Central memory CD8-positive, alpha-beta T cell (primary cell): ENCODE data around the gene PPP1R2.
A peak's percentile ranks its signal among the peaks of the same experiment; 100 is the strongest.
"Not testable (repeated sequence)": the region's sequence is repeated elsewhere in the genome, so short reads cannot be mapped to it uniquely, and the experiment has no call there.

Experiments used
- ATAC-seq: fragments of 150-1000 bp; cut with Tn5 transposase; replicated peaks from 2 replicates; pipeline ENCODE4 v1.10.0; 2022; ENCODE audit warnings: mild to moderate bottlenecking, moderate FRiP score, moderate number of reproducible peaks; ENCODE audit not compliant: poor library complexity, severe bottlenecking; ENCODE audit errors: extremely low read depth
- DNase-seq, 2 donors: peaks; one replicate each; pipeline ENCODE4 v3.0.0; 2021; ENCODE audit warnings: low spot score in 2 of 2
- H3K27ac Mint-ChIP-seq: one replicate; pipeline ENCODE4 v1.8.0; 2022; ENCODE audit warnings: low read depth, mild to moderate bottlenecking, moderate library complexity, mixed read lengths
- H3K27me3 Mint-ChIP-seq: one replicate; pipeline ENCODE4 v1.8.0; 2022; ENCODE audit warnings: mixed read lengths
- H3K36me3 Mint-ChIP-seq: one replicate; pipeline ENCODE4 v1.8.0; 2022; ENCODE audit warnings: mild to moderate bottlenecking, moderate library complexity, mixed read lengths; ENCODE audit not compliant: insufficient read depth
- H3K4me1 Mint-ChIP-seq: one replicate; pipeline ENCODE4 v1.8.0; 2022; ENCODE audit warnings: mixed read lengths
- H3K4me3 Mint-ChIP-seq: one replicate; pipeline ENCODE4 v1.8.0; 2022; ENCODE audit warnings: mild to moderate bottlenecking, moderate library complexity, mixed read lengths
- H3K9me3 Mint-ChIP-seq: one replicate; pipeline ENCODE4 v1.8.0; 2022; ENCODE audit warnings: mixed read lengths

PPP1R2 gene

GRCh38 chr3:195542698-195543499 is at the start of gene PPP1R2:
TSS of gene PPP1R2 (minus strand) at chr3:195543325. CDS start at chr3:195543025, 300 bp downstream.
- H3K4me3 Mint-ChIP-seq, result peak within 1 kb of the TSS; percentile 79
- peak; percentile 76 for ATAC-seq
- H3K36me3 Mint-ChIP-seq, result peaks cover 34% of the 10 kb centered on the region
- no peaks in the 10 kb centered on the region for H3K27me3 Mint-ChIP-seq
- peak within 1 kb of the TSS; percentile 88 for H3K27ac Mint-ChIP-seq
- H3K4me1 Mint-ChIP-seq, result peaks cover 79% of the 10 kb centered on the region
- peak; percentile 82 to 87 for DNase-seq
- no peaks in the 10 kb centered on the region for H3K9me3 Mint-ChIP-seq

- ATAC-seq (no peak), DNase-seq (no peak)
- Mint-ChIP-seq H3K36me3 (peaks cover 2% of the 10 kb centered on the region), H3K27ac (no peak overlapping the region), H3K4me3 (no peak overlapping the region), H3K9me3 (no peaks in the 10 kb centered on the region), H3K4me1 (no peaks in the 10 kb centered on the region), H3K27me3 (no peaks in the 10 kb centered on the region)
Observed at GRCh38 chr3:195591852-195592251, 48.7 kb upstream of the PPP1R2 start.

GRCh38 chr3:195591220-195591619 is 48.1 kb upstream of the PPP1R2 start:
- DNase-seq, result no peak
- H3K27me3 Mint-ChIP-seq, result no peaks in the 10 kb centered on the region
- no peaks in the 10 kb centered on the region for H3K9me3 Mint-ChIP-seq
- H3K36me3 Mint-ChIP-seq, result peaks cover 2% of the 10 kb centered on the region
- no peak overlapping the region for H3K27ac Mint-ChIP-seq
- ATAC-seq, result no peak
- no peak overlapping the region for H3K4me3 Mint-ChIP-seq
- no peaks in the 10 kb centered on the region for H3K4me1 Mint-ChIP-seq

- not testable (repeated sequence) for H3K9me3 Mint-ChIP-seq, H3K4me3 Mint-ChIP-seq
Observed at GRCh38 chr3:195590381-195590780, 47.3 kb upstream of the PPP1R2 start.

GRCh38 chr3:195589796-195590195 is 46.7 kb upstream of the PPP1R2 start:
- not testable (repeated sequence) for ATAC-seq, DNase-seq, H3K36me3 Mint-ChIP-seq, H3K27me3 Mint-ChIP-seq, H3K4me3 Mint-ChIP-seq, H3K9me3 Mint-ChIP-seq, H3K27ac Mint-ChIP-seq, H3K4me1 Mint-ChIP-seq

More at GRCh38 chr3:195590381-195590780, 47.3 kb upstream of the PPP1R2 start:
- not testable (repeated sequence) for H3K4me1 Mint-ChIP-seq, H3K36me3 Mint-ChIP-seq, DNase-seq, H3K27ac Mint-ChIP-seq, H3K27me3 Mint-ChIP-seq, ATAC-seq

- DNase-seq (no peak), ATAC-seq (no peak)
- no peak overlapping the region for H3K27ac Mint-ChIP-seq
- no peaks in the 10 kb centered on the region for H3K4me1 Mint-ChIP-seq
- no peak overlapping the region for H3K4me3 Mint-ChIP-seq
- no peaks in the 10 kb centered on the region for H3K27me3 Mint-ChIP-seq
- H3K36me3 Mint-ChIP-seq, result no peaks in the 10 kb centered on the region
- no peaks in the 10 kb centered on the region for H3K9me3 Mint-ChIP-seq
Observed at GRCh38 chr3:195587824-195588223, 44.7 kb upstream of the PPP1R2 start.

- no peaks in the 10 kb centered on the region for H3K36me3 Mint-ChIP-seq
- no peak overlapping the region for H3K4me3 Mint-ChIP-seq
- DNase-seq (no peak), ATAC-seq (no peak)
- H3K9me3 Mint-ChIP-seq, result no peaks in the 10 kb centered on the region
- no peak overlapping the region for H3K27ac Mint-ChIP-seq
- no peaks in the 10 kb centered on the region for H3K27me3 Mint-ChIP-seq
- no peaks in the 10 kb centered on the region for H3K4me1 Mint-ChIP-seq
Observed at GRCh38 chr3:195587406-195587805, 44.3 kb upstream of the PPP1R2 start.

- no peaks in the 10 kb centered on the region for H3K9me3 Mint-ChIP-seq
- H3K4me1 Mint-ChIP-seq, result no peaks in the 10 kb centered on the region
- no peak for DNase-seq
- H3K4me3 Mint-ChIP-seq, result no peak overlapping the region
- H3K27me3 Mint-ChIP-seq, result no peaks in the 10 kb centered on the region
- peaks cover 3% of the 10 kb centered on the region for H3K36me3 Mint-ChIP-seq
- ATAC-seq, result no peak
- H3K27ac Mint-ChIP-seq, result no peak overlapping the region
Observed at GRCh38 chr3:195584543-195584870, 41.4 kb upstream of the PPP1R2 start.

GRCh38 chr3:195583831-195584542 is 40.9 kb upstream of the PPP1R2 start, which contains the start of gene APOD:
TSS of gene APOD (minus strand) at chr3:195583940. CDS start at chr3:195579461, 4,479 bp downstream.
- H3K27me3 Mint-ChIP-seq, result no peaks in the 10 kb centered on the region
- no peak for ATAC-seq
- peaks cover 3% of the 10 kb centered on the region for H3K36me3 Mint-ChIP-seq
- H3K27ac Mint-ChIP-seq, result no peak within 1 kb of the TSS
- no peaks in the 10 kb centered on the region for H3K4me1 Mint-ChIP-seq
- no peaks in the 10 kb centered on the region for H3K9me3 Mint-ChIP-seq
- no peak within 1 kb of the TSS for H3K4me3 Mint-ChIP-seq
- DNase-seq, result no peak

- no peaks in the 10 kb centered on the region for H3K27me3 Mint-ChIP-seq
- H3K36me3 Mint-ChIP-seq, result peaks cover 3% of the 10 kb centered on the region
- no peak overlapping the region for H3K27ac Mint-ChIP-seq
- no peak for DNase-seq
- H3K9me3 Mint-ChIP-seq, result no peaks in the 10 kb centered on the region
- no peak overlapping the region for H3K4me3 Mint-ChIP-seq
- H3K4me1 Mint-ChIP-seq, result no peaks in the 10 kb centered on the region
- ATAC-seq, result no peak
Observed at GRCh38 chr3:195582947-195583346, 39.8 kb upstream of the PPP1R2 start.

GRCh38 chr3:195580744-195581443 is 37.8 kb upstream of the PPP1R2 start:
- DNase-seq, result no peak

GRCh38 chr3:195579281-195579680 is 36.2 kb upstream of the PPP1R2 start:
- Mint-ChIP-seq H3K36me3 (peaks cover 3% of the 10 kb centered on the region), H3K27me3 (no peaks in the 10 kb centered on the region), H3K4me1 (no peaks in the 10 kb centered on the region), H3K9me3 (no peaks in the 10 kb centered on the region), H3K4me3 (no peak overlapping the region), H3K27ac (no peak overlapping the region)
- no peak for ATAC-seq
- DNase-seq, result no peak

More at GRCh38 chr3:195580744-195581443, 37.8 kb upstream of the PPP1R2 start:
- Mint-ChIP-seq H3K36me3 (peaks cover 3% of the 10 kb centered on the region), H3K27ac (no peak overlapping the region), H3K9me3 (no peaks in the 10 kb centered on the region), H3K4me1 (no peaks in the 10 kb centered on the region), H3K4me3 (no peak overlapping the region), H3K27me3 (no peaks in the 10 kb centered on the region)
- no peak for ATAC-seq
